ENCODE results near the gene RPL36. TPM values are rescaled to one million over a fixed set of nuclear protein-coding genes. Genes with fewer than 3 reads are reported as not detected.

The RPL36 gene
- total and polyA plus RNA-seq, 9 of the 15 experiments (the other 6 are each of a cell fraction or from before 2014, with no cell fraction given) = 350 to 3,412 (median 1,507) TPM

GRCh38 chr19:5677580-5677979 is 12.5 kb upstream of the RPL36 start:
- no peaks in the 10 kb centered on the region for H3K9me1 ChIP-seq (ENCODE audit: control insufficient read depth, insufficient read depth, low read length)
- H3K9me3 ChIP-seq (replicated peaks; ENCODE audit: control insufficient read depth, insufficient read depth, low read depth, low read length) = no peaks in the 10 kb centered on the region
- 89% methylated on average over 7 of the region's 9 CpGs for WGBS (ENCODE audit: insufficient coverage, low coverage, missing lambda C conversion rate)
- TF ChIP-seq SMAD4 (CRISPR knock-in tag; conservative IDR thresholded peaks at IDR 0.05) = no peak
- TF ChIP-seq ZNF395 (CRISPR knock-in tag; IDR thresholded peaks at IDR 0.05) = no peak
- 0 out of 2 replicates have a peak, but pooled peaks have one; percentile 1 for TF ChIP-seq POLR2A (conservative IDR thresholded peaks at IDR 0.05)
- TF ChIP-seq RBM39 (optimal IDR thresholded peaks at IDR 0.05; ENCODE audit: low read depth, low read length) = no peak
- TF ChIP-seq POLR2B (IDR thresholded peaks at IDR 0.05; ENCODE audit: low read depth, partially characterized antibody) = no peak
- no peak for TF ChIP-seq PCBP1 (IDR thresholded peaks at IDR 0.05; ENCODE audit: low read depth, low read length, poor library complexity, severe bottlenecking)
- no peak for TF ChIP-seq WHSC1 (IDR thresholded peaks at IDR 0.05; ENCODE audit: low read length)
- no peak for TF ChIP-seq MBD1 (CRISPR knock-in tag; IDR thresholded peaks at IDR 0.05)
- ATAC-seq = no peak
- no peak overlapping the region for H3K4me3 ChIP-seq
- ChIA-PET POLR2A (interaction anchor here (1.0 to 1.2 kb wide), 2 partner anchors 12 to 34 kb away, joined by 3 to 4 read pairs; no protein-coding TSS in a partner anchor), CTCF (ENCODE audit: low intra/inter-chr PET ratio) (no interaction called here)
- peaks cover 12% of the 10 kb centered on the region for H3K79me2 ChIP-seq (ENCODE audit: control insufficient read depth, insufficient read depth, low read length)
- peaks cover 17% of the 10 kb centered on the region; the same call in 2 of the 3 replicates for H3K36me3 ChIP-seq (ENCODE audit: control insufficient read depth, insufficient read depth, low read length)
- H3K27ac ChIP-seq (ENCODE audit: extremely low read depth, low read depth, low read length) = no peak overlapping the region
- H2AFZ ChIP-seq (ENCODE audit: low read depth, low read length) = no peak overlapping the region
- peaks cover 6% of the 10 kb centered on the region; the same call in 1 of the 2 replicates for H4K20me1 ChIP-seq (replicated peaks; ENCODE audit: control insufficient read depth, insufficient read depth, low read length)
- no TSS peak for BruUV-seq (replicated peaks)
- no peak for FAIRE-seq
- no peaks in the 10 kb centered on the region for H3K27me3 ChIP-seq (ENCODE audit: control insufficient read depth in 2 of 2, insufficient read depth in 2 of 2, low read length in 2 of 2)
- peaks cover 25 to 67% of the 10 kb centered on the region in 2 experiments for H3K4me1 ChIP-seq (replicated peaks in 1 of 2; ENCODE audit: control insufficient read depth in 2 of 2, insufficient read depth in 2 of 2, low read length in 2 of 2)
- in situ Hi-C loops (cut with MboI) = no loop called here
- intact Hi-C loops (cut with micrococcal nuclease) = no loop called here
- H3K9ac ChIP-seq (ENCODE audit: insufficient read depth in 1 of 2, low read depth in 2 of 2, low read length in 2 of 2) = 0 out of 4 replicates have a peak overlapping the region, but pooled peaks of 1 of the 2 experiments have one; percentile 22
- DNase-seq (ENCODE audit: extremely low read depth in 1 of 4, low spot score in 3 of 4) = no peak
- no peak overlapping the region for H3K4me2 ChIP-seq (ENCODE audit: insufficient read depth, low read length)

All from K562 (cell line).